ENCODE results near the gene ALKBH3. TPM values are rescaled to one million over a fixed set of nuclear protein-coding genes. Genes with fewer than 3 reads are reported as not detected.

The ALKBH3 gene
- polyA plus RNA-seq, 1 experiment, result 36.5 TPM

GRCh38 chr11:43835104-43835503, 45.5 kb upstream of the ALKBH3 start:
- ChIA-PET CTCF (interaction anchor here (1.6 to 5.0 kb wide), 2 partner anchors 9 to 17 kb away, joined by 14 to 36 read pairs; no protein-coding TSS in a partner anchor), POLR2A (no interaction called here)
- H3K4me3 ChIP-seq (ENCODE audit: low read depth, low read length), result no peak overlapping the region
- DNase-seq (ENCODE audit: low read depth, low spot score), result no peak
- no peak overlapping the region for H3K27ac ChIP-seq (ENCODE audit: low read depth, low read length)
- no peak for TF ChIP-seq CTCF (IDR thresholded peaks at IDR 0.05; ENCODE audit: low read depth, low read length)
- no peaks in the 10 kb centered on the region for H3K9me3 ChIP-seq (ENCODE audit: control insufficient read depth, insufficient read depth, low read length)
- H3K27me3 ChIP-seq (ENCODE audit: control insufficient read depth, insufficient read depth, low read length), result no peaks in the 10 kb centered on the region

- Histone ChIP-seq H3K27me3 (ENCODE audit: control insufficient read depth, insufficient read depth, low read length) (no peaks in the 10 kb centered on the region), H3K9me3 (ENCODE audit: control insufficient read depth, insufficient read depth, low read length) (no peaks in the 10 kb centered on the region), H3K27ac (ENCODE audit: low read depth, low read length) (no peak overlapping the region), H3K4me3 (ENCODE audit: low read depth, low read length) (no peak overlapping the region)
- ChIA-PET POLR2A (no interaction called here), CTCF (interaction anchor here (1.2 to 5.0 kb wide), 5 partner anchors 9 to 271 kb away, joined by 3 to 36 read pairs (median 5); no protein-coding TSS in a partner anchor)
- no peak for DNase-seq (ENCODE audit: low read depth, low spot score)
- no peak for TF ChIP-seq CTCF (IDR thresholded peaks at IDR 0.05; ENCODE audit: low read depth, low read length)
Measured at GRCh38 chr11:43837879-43838278, 42.8 kb upstream of the ALKBH3 start.

GRCh38 chr11:43842021-43842420, 38.6 kb upstream of the ALKBH3 start:
- Histone ChIP-seq H3K27me3 (ENCODE audit: control insufficient read depth, insufficient read depth, low read length) (no peaks in the 10 kb centered on the region), H3K9me3 (ENCODE audit: control insufficient read depth, insufficient read depth, low read length) (no peaks in the 10 kb centered on the region), H3K27ac (ENCODE audit: low read depth, low read length) (no peak overlapping the region), H3K4me3 (ENCODE audit: low read depth, low read length) (no peak overlapping the region)
- no peak for TF ChIP-seq CTCF (IDR thresholded peaks at IDR 0.05; ENCODE audit: low read depth, low read length)
- no peak for DNase-seq (ENCODE audit: low read depth, low spot score)
- ChIA-PET CTCF (interaction anchor here (2.3 to 3.5 kb wide), 2 partner anchors 10 to 16 kb away, joined by 8 to 23 read pairs; no protein-coding TSS in a partner anchor), POLR2A (no interaction called here)

- H3K4me3 ChIP-seq (ENCODE audit: low read depth, low read length), result no peak overlapping the region
- H3K27ac ChIP-seq (ENCODE audit: low read depth, low read length), result no peak overlapping the region
- H3K9me3 ChIP-seq (ENCODE audit: control insufficient read depth, insufficient read depth, low read length), result no peaks in the 10 kb centered on the region
- ChIA-PET CTCF (no interaction called here), POLR2A (no interaction called here)
- no peak for TF ChIP-seq CTCF (IDR thresholded peaks at IDR 0.05; ENCODE audit: low read depth, low read length)
- H3K27me3 ChIP-seq (ENCODE audit: control insufficient read depth, insufficient read depth, low read length), result no peaks in the 10 kb centered on the region
- no peak for DNase-seq (ENCODE audit: low read depth, low spot score)
Measured at GRCh38 chr11:43845816-43846215, 34.8 kb upstream of the ALKBH3 start.

- H3K27ac ChIP-seq (ENCODE audit: low read depth, low read length), result no peak overlapping the region
- ChIA-PET POLR2A (interaction anchor here (0.6 kb wide), 1 partner anchor 172 kb away, joined by 3 read pairs; the partner anchor contains the start of gene HSD17B12), CTCF (interaction anchor here (0.5 to 8.6 kb wide), 63 partner anchors 8 to 491 kb away, joined by 3 to 249 read pairs (median 4); partner anchors contain the start of gene HSD17B12)
- H3K4me3 ChIP-seq (ENCODE audit: low read depth, low read length), result no peak overlapping the region
- peak; percentile 79 for DNase-seq (ENCODE audit: low read depth, low spot score)
- H3K27me3 ChIP-seq (ENCODE audit: control insufficient read depth, insufficient read depth, low read length), result no peaks in the 10 kb centered on the region
- TF ChIP-seq CTCF (IDR thresholded peaks at IDR 0.05; ENCODE audit: low read depth, low read length), result peak; percentile 94
- H3K9me3 ChIP-seq (ENCODE audit: control insufficient read depth, insufficient read depth, low read length), result no peaks in the 10 kb centered on the region
Measured at GRCh38 chr11:43852057-43852636, 28.5 kb upstream of the ALKBH3 start.

Data from AG04450 (cell line).